Right renal pelvis (tissue), 4 donors: Measurements from ENCODE around the gene GRB2. TPM values are rescaled to one million over a fixed set of nuclear protein-coding genes. Genes with fewer than 3 reads are reported as not detected.
"Not testable (repeated sequence)": the region's sequence is repeated elsewhere in the genome, so short reads cannot be mapped to it uniquely, and the experiment has no call there.

Experiments used
- DNase-seq, 4 donors: peaks; one replicate each; pipeline ENCODE4 v3.0.0-alpha.2; 2013; ENCODE audit warnings: low read depth in 4 of 4, low spot score in 3 of 4, missing footprints in 1 of 4
- polyA plus RNA-seq, 4 donors: library from polyadenylated mRNA; unstranded; fragments of 120-200 nt; gene quantifications; one replicate each; pipeline ENCODE4 v1.2.1, GENCODE V29; 2013; ENCODE audit not compliant: insufficient read length in 4 of 4

GRB2 gene
- polyA plus RNA-seq, 4 donors = 99.6 to 118 (median 110) TPM

DNA sequence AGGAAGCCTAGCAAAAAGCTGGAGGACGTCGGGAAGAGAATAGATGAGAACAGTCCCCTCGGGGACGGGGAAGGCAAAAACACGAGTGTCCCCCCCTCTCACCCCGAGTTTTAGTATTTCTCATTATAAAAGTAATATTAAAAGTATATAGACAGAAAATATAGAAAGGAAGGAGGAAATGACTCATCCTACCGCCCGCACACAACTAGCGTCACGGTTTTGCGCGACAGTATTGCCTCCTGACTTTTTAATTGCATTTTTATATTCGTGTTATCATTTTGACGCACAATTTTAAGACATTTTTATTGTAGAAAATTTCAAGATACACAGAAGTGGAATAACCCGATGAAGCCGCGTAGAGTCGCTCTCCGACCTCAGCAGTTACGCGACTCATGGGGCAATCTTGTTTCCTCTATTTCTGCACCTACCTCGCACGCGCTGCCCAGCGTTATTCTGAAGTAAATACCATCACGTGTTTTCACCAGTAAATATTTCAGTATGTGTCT is 115.6 kb downstream of the GRB2 start:
- no peak for DNase-seq

DNA sequence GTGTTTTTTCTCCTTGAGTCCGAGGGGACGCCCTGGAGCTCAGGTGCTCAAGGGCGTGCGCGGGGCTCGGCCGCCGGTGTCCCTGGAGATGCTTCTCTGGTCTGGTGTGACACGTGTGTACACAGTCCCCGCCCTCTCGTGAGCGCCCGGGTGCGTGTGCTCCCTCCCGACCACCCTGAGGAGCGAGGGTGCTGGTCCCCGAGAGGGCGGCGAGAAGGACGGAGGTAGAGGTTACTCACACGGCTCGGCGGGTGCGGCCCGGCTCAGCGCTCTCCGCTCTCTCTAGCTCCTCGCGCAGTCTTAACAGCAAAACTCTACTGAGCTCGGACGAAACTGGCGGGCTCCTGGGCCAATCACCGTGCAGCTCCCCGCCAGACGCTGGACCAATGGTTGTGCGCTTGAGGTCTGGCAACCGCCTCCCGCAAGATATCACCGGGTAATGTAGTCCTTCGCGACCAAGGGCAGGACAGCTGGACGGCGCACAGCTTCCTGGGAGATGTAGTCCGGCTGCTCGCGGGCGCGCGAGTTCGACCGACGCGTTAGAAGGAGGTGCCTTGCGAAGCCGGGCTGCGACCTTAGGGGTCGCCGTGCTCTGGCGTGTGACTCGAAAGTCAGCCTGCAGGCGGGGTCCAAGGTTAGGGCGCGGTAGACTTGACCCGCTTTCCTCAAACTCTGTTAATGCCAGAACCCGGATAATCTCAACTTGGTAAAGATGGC is 116.2 kb downstream of the GRB2 start, which contains the start of gene SLC25A19:
SLC25A19 (minus strand) TSS at position 319 of the 717 bp plus-strand sequence. CDS start 2,669 bp downstream, outside the sequence.
- DNase-seq = peak; percentile 94 to 96 (median 95)

DNA sequence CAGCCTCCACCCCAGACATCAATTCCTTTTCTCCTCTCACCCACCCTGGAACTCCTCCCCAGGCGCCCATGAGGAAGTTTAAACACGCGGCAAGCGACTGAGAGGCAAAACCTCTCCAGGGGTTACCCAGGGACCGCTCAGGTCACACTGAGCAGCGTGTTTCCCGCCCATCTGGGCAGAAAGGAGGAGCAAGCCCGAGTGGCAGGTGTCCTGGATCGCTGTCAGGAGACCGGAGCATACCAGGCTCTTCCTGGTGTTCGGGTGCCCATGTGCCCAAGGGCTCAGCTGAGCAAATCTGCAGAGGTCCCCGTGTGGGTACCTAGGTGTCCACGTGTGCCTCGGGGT is 116.7 kb downstream of the GRB2 start:
- DNase-seq = no peak

DNA sequence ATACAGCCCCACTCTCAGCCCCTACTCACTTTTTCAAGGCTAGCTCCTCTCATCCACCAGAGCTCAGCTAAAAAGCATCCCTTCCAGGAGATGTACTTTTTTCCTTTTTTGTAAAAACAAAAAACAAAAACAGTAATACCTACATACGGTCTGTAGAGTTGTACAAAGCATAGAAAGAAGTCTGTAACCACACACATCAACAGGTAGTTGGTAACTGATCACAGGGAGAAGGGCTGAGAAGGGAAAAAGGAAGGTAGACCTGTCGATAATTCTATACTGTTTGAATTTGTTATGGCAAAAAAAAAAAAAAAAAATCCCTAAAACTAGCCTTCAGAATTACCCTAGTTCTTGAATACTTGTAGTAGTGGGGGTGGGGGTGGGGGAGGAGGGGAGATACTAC is 117.1 kb downstream of the GRB2 start:
- DNase-seq = no peak

DNA sequence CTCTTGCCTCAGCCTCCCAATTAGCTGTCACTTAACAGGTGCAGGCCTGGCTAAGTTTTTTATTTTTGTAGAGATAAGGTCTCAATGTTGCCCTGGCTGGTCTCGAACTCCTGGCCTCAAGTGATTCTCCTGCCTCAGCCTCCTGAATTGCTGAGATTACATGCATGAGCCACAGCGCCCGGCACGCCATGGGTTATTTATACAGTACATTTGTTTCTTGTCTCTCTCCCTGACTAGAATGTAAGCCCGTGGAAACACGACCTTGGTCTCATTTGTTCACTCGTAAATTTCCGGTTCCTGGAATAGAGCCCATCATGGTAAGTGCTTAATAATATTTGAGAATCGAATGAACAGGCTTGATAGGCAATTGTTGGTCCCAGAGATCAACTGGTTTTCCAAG is 118.3 kb downstream of the GRB2 start:
- no peak for DNase-seq

DNA sequence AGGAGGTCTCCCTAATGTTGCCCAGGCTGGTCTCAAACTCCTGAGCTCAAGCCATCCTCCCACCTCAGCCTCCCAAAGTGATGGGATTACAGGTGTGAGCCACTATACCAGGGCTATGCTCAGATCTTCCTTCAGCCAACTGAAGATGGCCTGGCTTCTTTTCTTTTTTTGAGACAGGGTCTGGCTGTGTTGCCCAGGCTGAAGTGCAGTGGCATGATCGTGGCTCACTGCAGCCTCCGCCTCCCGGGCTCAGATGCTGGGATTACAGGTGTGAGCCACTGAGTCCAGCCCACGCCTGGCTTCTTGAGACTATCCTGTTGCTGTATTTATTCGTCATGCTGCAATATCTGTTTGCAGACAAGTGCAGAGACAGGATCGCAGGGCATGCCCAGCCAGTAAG is 120.4 kb downstream of the GRB2 start:
- no peak for DNase-seq

DNA sequence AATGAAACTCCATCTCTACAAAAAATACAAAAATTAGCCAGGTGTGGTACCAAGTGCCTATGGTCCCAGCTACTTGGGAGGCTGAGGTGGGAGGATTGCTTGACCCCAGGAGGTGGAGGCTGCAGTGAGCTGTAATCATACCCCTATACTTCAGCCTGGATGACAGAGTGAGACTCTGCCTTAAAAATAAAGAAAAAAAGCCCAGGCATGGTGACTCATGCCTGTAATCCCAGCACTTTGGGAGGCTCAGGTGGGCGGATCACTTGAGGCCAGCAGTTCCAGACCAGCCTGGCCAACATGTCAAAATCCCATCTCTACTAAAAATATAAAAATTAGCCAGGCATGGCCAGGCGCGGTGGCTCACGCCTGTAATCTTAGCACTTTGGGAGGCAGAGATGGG is 125.3 kb downstream of the GRB2 start:
- not testable (repeated sequence) for DNase-seq

DNA sequence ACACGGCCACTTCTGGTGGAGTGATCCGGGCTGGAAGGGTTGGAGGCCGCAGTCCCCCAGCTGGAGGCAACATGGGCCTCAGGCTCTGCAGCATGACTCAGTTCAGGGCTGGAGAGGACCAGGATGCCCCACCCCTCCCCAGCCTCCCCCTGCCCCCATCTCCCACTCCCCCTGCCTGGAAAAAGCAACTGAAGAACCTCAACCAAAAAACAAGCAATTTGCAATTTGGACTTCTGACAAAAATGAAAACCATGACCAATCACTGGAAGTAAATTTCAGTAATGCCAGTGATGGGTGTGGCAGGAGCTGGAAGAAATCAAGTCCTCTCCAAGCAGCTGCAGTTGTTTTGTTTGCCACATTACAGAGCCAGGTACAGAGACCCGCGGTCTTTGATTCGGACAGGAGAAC is 127.8 kb downstream of the GRB2 start:
- DNase-seq = no peak

DNA sequence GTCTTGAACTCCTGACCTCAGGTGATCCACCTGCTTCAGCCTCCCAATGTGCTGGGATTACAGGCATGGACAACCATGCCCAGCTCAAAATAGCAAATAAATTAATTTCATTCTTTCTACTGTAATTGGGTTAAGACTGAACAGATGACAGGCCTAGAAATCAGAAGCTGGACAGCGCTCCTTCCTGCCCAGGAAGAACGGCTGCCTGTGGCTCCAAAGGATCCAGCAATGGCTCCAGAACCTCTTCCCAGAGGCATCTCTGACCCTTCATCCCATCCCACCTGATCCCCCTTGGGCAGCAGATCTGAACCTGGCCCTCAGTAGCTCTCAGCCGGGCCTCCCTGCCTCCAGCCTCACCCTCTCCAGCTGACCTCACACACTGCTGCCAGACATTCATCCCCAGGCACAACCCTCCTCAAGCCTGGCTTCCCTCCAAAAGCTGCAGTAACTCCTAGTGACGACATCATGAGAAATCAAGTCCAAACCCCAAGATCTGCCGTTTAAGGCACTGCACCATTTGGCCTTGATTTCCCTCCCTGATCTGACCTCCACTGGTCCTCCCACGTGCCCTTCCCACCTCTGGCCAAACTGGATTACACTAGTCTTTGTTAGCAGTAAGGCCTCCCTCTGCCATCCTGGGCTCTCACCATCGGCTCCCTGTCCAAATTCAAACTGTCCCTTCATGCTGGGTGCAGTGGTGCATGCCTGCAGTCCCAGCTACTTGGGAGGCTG is 131.3 kb downstream of the GRB2 start:
- DNase-seq = no peak

DNA sequence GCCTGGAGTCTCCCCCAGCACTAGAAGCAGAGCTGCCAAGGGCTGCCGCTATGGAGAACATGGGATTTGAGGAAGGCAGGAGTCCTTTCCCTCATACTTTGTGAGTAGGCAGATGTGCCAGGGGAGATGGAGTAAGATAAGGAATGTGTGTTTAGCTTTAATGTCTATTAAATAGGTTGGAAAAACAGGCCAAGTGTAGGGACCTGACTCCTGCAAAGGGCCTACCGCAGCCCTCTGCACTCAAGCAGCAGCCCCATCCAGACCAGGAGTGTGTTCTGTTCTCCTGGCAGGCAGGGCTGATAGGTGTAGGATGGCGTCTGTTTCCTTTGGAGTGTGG is 132.7 kb downstream of the GRB2 start:
- DNase-seq = no peak

DNA sequence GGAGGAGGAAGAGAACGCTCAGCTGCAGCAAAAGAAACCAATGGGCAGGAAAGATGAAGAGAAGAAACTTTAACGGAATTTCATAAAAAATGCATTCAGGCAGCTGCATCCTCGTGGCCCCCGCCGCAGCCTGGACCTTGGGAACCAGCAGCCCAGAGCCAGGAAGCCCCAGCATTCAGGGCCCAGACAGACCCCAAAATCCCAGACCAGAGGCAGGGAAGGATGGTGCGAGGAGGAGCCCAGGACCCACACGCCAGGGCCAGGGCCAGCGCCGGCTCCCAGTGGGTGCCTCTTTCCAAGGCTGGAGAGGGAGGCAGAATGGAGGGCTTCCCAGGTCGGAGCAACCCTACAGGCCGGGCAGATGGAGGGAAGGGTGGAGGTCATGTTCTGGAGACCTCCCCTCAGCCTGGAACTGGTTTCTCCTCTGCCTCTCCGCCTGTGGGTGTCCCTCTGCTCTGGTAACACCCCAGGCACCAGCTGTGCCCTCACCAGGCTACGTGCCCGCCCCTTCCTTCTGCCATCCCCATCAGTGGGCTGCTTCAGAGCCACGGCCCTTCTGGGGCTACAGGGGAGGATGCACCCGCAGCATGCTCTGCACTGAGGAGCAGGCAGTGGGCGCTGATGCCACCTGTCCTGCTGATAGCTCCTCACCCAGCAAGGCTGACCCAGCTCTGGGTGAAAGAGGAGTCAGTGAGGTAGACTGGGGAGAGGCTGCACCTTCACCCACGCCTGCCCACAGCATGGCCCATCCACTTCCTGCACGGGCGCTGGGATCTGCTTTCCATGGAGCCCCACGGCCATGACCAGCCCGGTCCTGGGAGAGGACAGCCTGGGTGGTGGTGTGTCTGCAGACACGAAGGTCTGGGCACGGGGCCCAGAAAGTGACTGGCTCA is 133.3 kb downstream of the GRB2 start:
- DNase-seq = no peak

DNA sequence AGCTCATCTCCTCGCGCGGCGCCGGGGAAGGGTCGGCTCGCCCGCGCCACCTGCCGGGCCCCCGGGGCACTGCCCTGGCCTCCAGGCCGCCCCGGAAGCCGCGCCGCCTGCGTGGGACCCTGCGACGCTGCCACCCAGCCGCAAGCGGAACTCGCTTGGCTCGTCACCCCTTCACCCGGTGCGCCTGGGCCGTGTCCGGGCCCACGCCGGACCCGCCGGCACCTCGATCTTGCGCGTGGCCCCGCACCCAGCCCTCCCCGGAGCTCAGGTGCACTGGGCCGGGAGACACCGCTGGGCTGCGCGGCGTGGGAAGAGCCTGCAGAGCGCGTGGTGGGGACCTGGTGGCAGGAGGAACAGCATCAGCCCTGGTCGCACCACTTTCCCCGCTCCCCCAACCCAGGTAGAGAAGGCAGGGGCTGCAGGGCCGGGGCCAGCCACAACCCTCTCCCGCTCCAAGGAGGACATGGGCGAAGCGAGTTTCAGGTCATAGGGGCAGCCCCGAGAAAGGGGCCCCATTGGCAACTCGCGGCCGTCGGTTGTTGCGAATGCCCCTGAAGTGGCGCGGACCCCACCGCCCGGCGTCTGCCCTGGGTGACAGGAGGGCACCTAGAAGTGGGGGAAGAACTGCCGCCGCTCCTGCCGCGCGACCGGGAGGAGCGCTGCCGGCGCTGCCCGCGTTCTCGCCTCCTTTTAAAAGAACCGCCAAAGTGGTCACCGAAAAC is 134.1 kb downstream of the GRB2 start:
- DNase-seq = peak in 1 of 4 donors; percentile 70

DNA sequence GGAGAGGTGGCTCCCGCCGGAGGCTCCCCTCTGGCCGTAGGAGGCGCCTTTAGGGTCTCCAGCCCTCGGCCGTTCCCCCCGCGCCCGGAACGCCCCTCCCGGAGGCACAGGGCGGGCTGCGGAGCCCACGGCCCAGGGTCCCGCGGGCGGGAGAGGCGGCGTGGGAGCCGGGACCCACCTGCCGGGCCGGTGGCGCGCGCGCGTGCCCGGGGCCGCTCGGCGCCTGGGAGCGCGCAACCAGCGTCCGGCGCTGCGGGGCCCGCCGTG is 134.6 kb downstream of the GRB2 start, which contains the start of gene MIF4GD:
MIF4GD (minus strand) TSS at position 266 of the 267 bp plus-strand sequence. CDS start 1,036 bp downstream, outside the sequence.
- peak in 1 of 4 donors; percentile 49 for DNase-seq

DNA sequence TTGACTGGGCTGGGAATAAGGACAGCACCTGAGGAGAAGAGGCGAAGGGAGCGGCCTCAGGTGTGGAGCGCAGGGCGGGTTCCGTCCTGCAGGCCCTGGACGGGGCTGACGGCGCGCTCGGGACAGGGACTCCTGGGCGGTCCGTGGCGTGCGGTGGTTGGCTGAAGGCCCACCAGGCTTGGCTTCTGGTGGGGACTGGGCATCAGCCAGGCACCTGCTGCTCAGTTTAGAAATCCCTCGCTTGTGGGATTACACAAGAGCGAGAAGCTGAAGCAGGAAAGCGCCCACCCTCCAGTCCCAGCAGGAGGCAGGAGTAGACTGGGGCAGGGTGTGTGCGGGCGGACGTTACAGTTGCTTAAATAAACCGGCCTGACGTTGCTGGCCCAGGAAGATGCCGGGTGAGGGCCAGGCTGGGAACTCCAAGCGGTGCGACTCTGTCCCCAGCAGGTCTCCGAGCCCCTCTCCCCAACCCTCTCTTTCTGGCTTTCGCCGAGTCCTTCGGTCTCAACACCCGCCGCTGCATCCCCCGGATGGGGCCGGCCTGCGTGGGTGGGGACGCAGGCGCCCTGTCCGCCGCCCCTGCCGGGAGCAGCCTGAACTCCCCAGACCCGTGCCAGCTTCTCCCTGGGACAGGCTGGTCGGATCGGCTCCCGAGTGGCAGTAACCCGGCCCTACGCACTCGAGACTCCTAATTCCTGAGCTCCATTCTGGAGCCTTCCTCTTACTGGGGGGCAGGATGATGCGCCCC is 135.1 kb downstream of the GRB2 start:
- DNase-seq = peak in 2 of 4 donors; percentile 33 to 50

DNA sequence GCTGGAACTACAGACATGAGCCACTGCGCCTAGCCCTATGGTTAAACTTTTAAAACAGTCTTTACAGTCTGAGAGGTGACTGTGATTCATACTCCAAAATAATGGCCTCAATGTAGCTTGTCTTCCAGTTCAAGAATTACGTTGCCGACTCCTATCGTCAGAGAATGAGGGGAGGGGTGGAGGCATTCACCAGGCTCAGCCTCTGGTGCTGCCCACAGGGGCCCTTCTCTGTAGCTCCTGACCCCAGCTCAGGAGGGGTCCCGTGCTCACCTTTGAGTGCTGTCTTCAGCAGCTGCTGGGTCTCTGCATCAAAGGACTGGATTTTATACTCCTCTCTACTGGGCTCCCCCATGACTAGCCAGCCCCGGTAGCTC is 135.6 kb downstream of the GRB2 start:
- DNase-seq = no peak

Other genes with a start within 250 kb of the GRB2 start
- gene SUMO2, start 222.7 kb downstream of the GRB2 start, polyA plus RNA-seq = 100 to 1,000 TPM; 680 to 843 (median 799) TPM
- 10 to 100 TPM; 59.2 to 65.3 (median 61.4) TPM for gene NUP85, start 200.0 kb downstream of the GRB2 start, polyA plus RNA-seq
- 10 to 100 TPM; 35.7 to 48.9 (median 41.0) TPM for gene GGA3, start 144.1 kb downstream of the GRB2 start, polyA plus RNA-seq
- gene MRPS7, start 143.8 kb downstream of the GRB2 start, polyA plus RNA-seq = 10 to 100 TPM; 72.5 to 80.2 (median 76.1) TPM
- 10 to 100 TPM; 21.0 to 24.6 (median 22.9) TPM for gene MIF4GD, start 134.4 kb downstream of the GRB2 start, polyA plus RNA-seq
- 1 to 10 TPM; 6.9 to 8.3 (median 7.5) TPM for gene SLC25A19, start 116.2 kb downstream of the GRB2 start, polyA plus RNA-seq
- 10 to 100 TPM; 77.7 to 99.0 (median 81.1) TPM for gene TMEM94, start 51.0 kb upstream of the GRB2 start, polyA plus RNA-seq
- gene CASKIN2, start 109.9 kb upstream of the GRB2 start, polyA plus RNA-seq = 10 to 100 TPM; 33.6 to 35.2 (median 34.0) TPM
- gene TSEN54, start 110.8 kb upstream of the GRB2 start, polyA plus RNA-seq = 10 to 100 TPM; 38.9 to 49.2 (median 48.1) TPM
- 10 to 100 TPM; 50.2 to 77.0 (median 55.8) TPM for gene LLGL2, start 120.0 kb upstream of the GRB2 start, polyA plus RNA-seq
- 100 to 1,000 TPM in 3 of 4 donors, 10 to 100 TPM in 1; 97.6 to 182 (median 151) TPM for gene MYO15B, start 182.1 kb upstream of the GRB2 start, polyA plus RNA-seq
- 1 to 10 TPM; 4.0 to 9.1 (median 6.2) TPM for gene SMIM5, start 227.8 kb upstream of the GRB2 start, polyA plus RNA-seq